BLaER1 treated with 17β-estradiol and CSF1 and Interleukin-3, amounts not matched to agents 10 nM and 100 nM (cell line): ENCODE data around the gene GUCY2C.
"Not testable (repeated sequence)": the region's sequence is repeated elsewhere in the genome, so short reads cannot be mapped to it uniquely, and the experiment has no call there.

Source experiments
- H3K27ac ChIP-seq, 11 experiments: shearing (Covaris generic); formaldehyde crosslinking; 2 replicates each; pipeline ENCODE4 v1.8.1; 2022
- H3K27me3 ChIP-seq, 11 experiments: shearing (Covaris generic); formaldehyde crosslinking; 2 replicates each; pipeline ENCODE4 v1.8.1; 2022
- H3K36me3 ChIP-seq, 11 experiments: shearing (Covaris generic); formaldehyde crosslinking; 2 replicates each; pipeline ENCODE4 v1.8.1; 2022
- H3K4me1 ChIP-seq, 10 experiments: shearing (Covaris generic); formaldehyde crosslinking; 2 replicates each; pipeline ENCODE4 v1.8.1; 2022
- H3K4me2 ChIP-seq, 11 experiments: shearing (Covaris generic); formaldehyde crosslinking; 2 replicates each; pipeline ENCODE4 v1.8.1; 2022
- H3K4me3 ChIP-seq, 10 experiments: shearing (Covaris generic); formaldehyde crosslinking; 2 replicates each; pipeline ENCODE4 v1.8.1; 2022
- H3K9ac ChIP-seq, 11 experiments: shearing (Covaris generic); formaldehyde crosslinking; 2 replicates each; pipeline ENCODE4 v1.8.1; 2022
- H3K9me3 ChIP-seq, 11 experiments: shearing (Covaris generic); formaldehyde crosslinking; replicated peaks in 1 of 11; 2 replicates each; pipeline ENCODE4 v1.8.1; 2022
- H4K20me1 ChIP-seq, 11 experiments: shearing (Covaris generic); formaldehyde crosslinking; 2 replicates each; pipeline ENCODE4 v1.8.1; 2022
- Cebpa-rat ChIP-seq, 11 experiments: shearing (Covaris generic); IDR thresholded peaks; 2 replicates each; pipeline ENCODE4 v1.8.1; 2022

GUCY2C gene

GRCh38 chr12:14696265-14696741, at the start of gene GUCY2C:
GUCY2C (minus strand) TSS chr12:14696599; CDS start chr12:14696448, 151 bp downstream.
- no peak for TF ChIP-seq Cebpa-rat (IDR thresholded peaks at IDR 0.05)
- Histone ChIP-seq H3K4me1 (peaks cover 0 to 10% (median 7%) of the 10 kb centered on the region in 10 experiments; a peak in 13 of 20 replicates), H3K9ac (no peak within 1 kb of the TSS), H3K27me3 (no peaks in the 10 kb centered on the region), H4K20me1 (no peaks in the 10 kb centered on the region), H3K27ac (peak within 1 kb of the TSS in 3 of 11 experiments; percentile 9 to 41 (median 18); a peak in 3 of 22 replicates), H3K9me3 (no peaks in the 10 kb centered on the region), H3K4me2 (peak within 1 kb of the TSS in 1 of 11 experiments; percentile 15; a peak in 1 of 22 replicates), H3K4me3 (no peak within 1 kb of the TSS), H3K36me3 (no peaks in the 10 kb centered on the region)

DNA sequence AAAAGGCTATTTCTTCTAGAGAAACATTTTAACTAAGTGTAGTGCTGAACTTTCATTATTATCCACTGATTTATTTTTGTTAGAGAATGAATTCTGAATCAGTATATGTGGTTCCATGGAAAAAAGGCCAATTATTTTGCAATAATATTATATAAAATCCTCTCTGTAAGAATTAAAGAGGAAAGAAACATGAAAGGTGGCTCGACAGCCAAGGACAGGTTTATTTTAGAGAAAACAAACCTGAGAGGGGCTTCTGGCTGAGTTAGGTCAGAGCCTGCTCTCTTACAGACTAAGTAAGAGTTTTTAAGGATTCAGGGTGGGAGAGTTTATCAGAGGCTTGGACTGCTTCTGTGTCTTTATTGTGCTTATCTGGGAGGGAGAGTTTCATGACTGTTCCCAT, 46.7 kb upstream of the GUCY2C start:
- Histone ChIP-seq H3K4me2 (no peak overlapping the region), H4K20me1 (no peaks in the 10 kb centered on the region), H3K27me3 (no peaks in the 10 kb centered on the region), H3K9me3 (peaks cover 22 to 45% (median 31%) of the 10 kb centered on the region in 11 experiments), H3K4me1 (peaks cover 0 to 10% (median 8%) of the 10 kb centered on the region in 10 experiments; a peak in 15 of 20 replicates), H3K4me3 (no peak overlapping the region), H3K27ac (no peak overlapping the region), H3K9ac (no peak overlapping the region), H3K36me3 (peaks cover 0 to 43% (median 0%) of the 10 kb centered on the region in 11 experiments; a peak in 7 of 22 replicates)
- TF ChIP-seq Cebpa-rat (IDR thresholded peaks at IDR 0.05), result no peak

GRCh38 chr12:14741942-14742341, 45.5 kb upstream of the GUCY2C start:
- H3K9me3 ChIP-seq, result peaks cover 17 to 41% (median 26%) of the 10 kb centered on the region in 11 experiments
- H4K20me1 ChIP-seq, result no peaks in the 10 kb centered on the region
- H3K4me1 ChIP-seq, result peaks cover 0 to 10% (median 8%) of the 10 kb centered on the region in 10 experiments; a peak in 15 of 20 replicates
- H3K27me3 ChIP-seq, result no peaks in the 10 kb centered on the region
- TF ChIP-seq Cebpa-rat (IDR thresholded peaks at IDR 0.05), result no peak
- no peak overlapping the region for H3K9ac ChIP-seq
- H3K4me2 ChIP-seq, result no peak overlapping the region
- no peak overlapping the region for H3K27ac ChIP-seq
- H3K36me3 ChIP-seq, result peaks cover 0 to 37% (median 0%) of the 10 kb centered on the region in 11 experiments; a peak in 6 of 22 replicates
- H3K4me3 ChIP-seq, result no peak overlapping the region

GRCh38 chr12:14741153-14741552, 44.8 kb upstream of the GUCY2C start:
- H3K9me3 ChIP-seq, result peaks cover 10 to 39% (median 25%) of the 10 kb centered on the region in 11 experiments
- H4K20me1 ChIP-seq, result no peaks in the 10 kb centered on the region
- H3K4me1 ChIP-seq, result peaks cover 0 to 10% (median 8%) of the 10 kb centered on the region in 10 experiments; a peak in 15 of 20 replicates
- H3K9ac ChIP-seq, result no peak overlapping the region
- no peak overlapping the region for H3K27ac ChIP-seq
- no peak overlapping the region for H3K4me3 ChIP-seq
- H3K4me2 ChIP-seq, result peak overlapping the region in 9 of 11 experiments; percentile 3 to 57 (median 23); a peak in 9 of 22 replicates
- H3K36me3 ChIP-seq, result peaks cover 0 to 35% (median 0%) of the 10 kb centered on the region in 11 experiments; a peak in 5 of 22 replicates
- TF ChIP-seq Cebpa-rat (IDR thresholded peaks at IDR 0.05), result no peak
- no peaks in the 10 kb centered on the region for H3K27me3 ChIP-seq

GRCh38 chr12:14736441-14736840, 40.0 kb upstream of the GUCY2C start:
- H3K36me3 ChIP-seq, H3K4me1 ChIP-seq: not testable (repeated sequence)

DNA sequence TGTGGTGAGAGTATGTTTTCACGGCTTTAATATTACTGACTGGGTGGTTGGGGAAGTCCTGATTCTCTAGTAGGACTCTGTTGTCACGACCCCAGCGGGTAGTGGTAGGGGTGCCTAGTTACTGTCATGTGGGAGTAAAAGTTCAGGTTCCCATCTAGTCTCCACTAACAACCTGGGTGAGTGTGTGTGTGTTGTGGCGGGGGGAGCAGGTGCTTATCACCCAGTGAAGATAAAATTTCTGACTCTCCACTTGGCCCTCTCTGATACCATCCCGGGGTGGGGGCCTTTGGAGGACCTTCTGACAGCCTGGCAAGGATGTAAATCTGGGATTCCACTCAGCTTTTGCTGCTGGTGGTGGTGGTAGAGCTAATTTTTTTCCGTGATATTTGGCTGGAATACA, 35.4 kb upstream of the GUCY2C start:
- no peak overlapping the region for H3K4me2 ChIP-seq
- H3K4me3 ChIP-seq, result no peak overlapping the region
- H3K36me3 ChIP-seq, result no peaks in the 10 kb centered on the region
- H3K9me3 ChIP-seq, result peaks cover 16 to 35% (median 22%) of the 10 kb centered on the region in 11 experiments; a peak in 20 of 22 replicates
- no peak overlapping the region for H3K9ac ChIP-seq
- H3K27ac ChIP-seq, result no peak overlapping the region
- H3K4me1 ChIP-seq, result no peaks in the 10 kb centered on the region
- no peaks in the 10 kb centered on the region for H3K27me3 ChIP-seq
- TF ChIP-seq Cebpa-rat (IDR thresholded peaks at IDR 0.05), result no peak
- no peaks in the 10 kb centered on the region for H4K20me1 ChIP-seq

More at GRCh38 chr12:14736441-14736840, 40.0 kb upstream of the GUCY2C start:
- H4K20me1 ChIP-seq, H3K27ac ChIP-seq, H3K9me3 ChIP-seq, H3K4me2 ChIP-seq, H3K4me3 ChIP-seq, H3K9ac ChIP-seq, H3K27me3 ChIP-seq: not testable (repeated sequence)

DNA sequence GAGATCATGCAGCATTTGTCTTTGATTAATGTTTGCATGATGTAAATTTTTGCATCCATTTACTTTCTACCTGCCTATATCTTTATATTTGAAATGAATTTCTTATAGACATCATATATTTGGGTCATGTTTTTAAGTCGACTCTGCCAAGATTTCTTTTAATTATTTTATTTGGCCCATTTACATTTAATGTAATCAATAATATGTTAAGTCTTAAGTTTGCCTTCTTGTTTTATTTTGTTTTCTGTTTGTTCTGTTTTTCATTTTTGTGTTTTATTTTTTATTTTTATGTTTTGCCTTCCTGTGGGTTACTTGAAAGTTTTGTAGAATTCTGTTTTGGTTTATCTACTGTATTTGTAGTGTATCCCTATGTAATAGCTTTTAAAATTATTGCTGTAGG, 33.2 kb upstream of the GUCY2C start:
- H3K4me2 ChIP-seq, result no peak overlapping the region
- H4K20me1 ChIP-seq, result no peaks in the 10 kb centered on the region
- no peaks in the 10 kb centered on the region for H3K4me1 ChIP-seq
- no peak overlapping the region for H3K4me3 ChIP-seq
- no peak overlapping the region for H3K9ac ChIP-seq
- no peak overlapping the region for H3K27ac ChIP-seq
- H3K9me3 ChIP-seq, result peaks cover 18 to 45% (median 22%) of the 10 kb centered on the region in 11 experiments; a peak in 20 of 22 replicates
- no peaks in the 10 kb centered on the region for H3K36me3 ChIP-seq
- no peaks in the 10 kb centered on the region for H3K27me3 ChIP-seq
- no peak for TF ChIP-seq Cebpa-rat (IDR thresholded peaks at IDR 0.05)

- H3K27ac ChIP-seq, result no peak overlapping the region
- no peaks in the 10 kb centered on the region for H3K27me3 ChIP-seq
- H3K4me2 ChIP-seq, result no peak overlapping the region
- no peaks in the 10 kb centered on the region for H3K4me1 ChIP-seq
- no peaks in the 10 kb centered on the region for H4K20me1 ChIP-seq
- TF ChIP-seq Cebpa-rat (IDR thresholded peaks at IDR 0.05), result no peak
- H3K36me3 ChIP-seq, result no peaks in the 10 kb centered on the region
- H3K9ac ChIP-seq, result no peak overlapping the region
- peaks cover 11 to 32% (median 20%) of the 10 kb centered on the region in 11 experiments; a peak in 21 of 22 replicates for H3K9me3 ChIP-seq
- H3K4me3 ChIP-seq, result no peak overlapping the region
These were observed 27.4 kb upstream of the GUCY2C start for GRCh38 chr12:14723763-14724162.

GRCh38 chr12:14716848-14717444, 20.5 kb upstream of the GUCY2C start:
- H3K4me3 ChIP-seq, result no peak overlapping the region
- TF ChIP-seq Cebpa-rat (IDR thresholded peaks at IDR 0.05), result no peak
- no peak overlapping the region for H3K27ac ChIP-seq
- H3K36me3 ChIP-seq, result no peaks in the 10 kb centered on the region
- H3K4me2 ChIP-seq, result peak overlapping the region in 4 of 11 experiments; percentile 45 to 66 (median 49); a peak in 6 of 22 replicates
- no peaks in the 10 kb centered on the region for H4K20me1 ChIP-seq
- no peaks in the 10 kb centered on the region for H3K27me3 ChIP-seq
- H3K9me3 ChIP-seq, result peaks cover 4 to 22% (median 14%) of the 10 kb centered on the region in 11 experiments; a peak in 18 of 22 replicates
- no peak overlapping the region for H3K9ac ChIP-seq
- peaks cover 0 to 12% (median 9%) of the 10 kb centered on the region in 10 experiments; a peak in 16 of 20 replicates for H3K4me1 ChIP-seq
